ENCODE measurements around the gene PI4KA.
"Not testable (repeated sequence)": the region's sequence is repeated elsewhere in the genome, so short reads cannot be mapped to it uniquely, and the experiment has no call there.

PI4KA gene

DNA sequence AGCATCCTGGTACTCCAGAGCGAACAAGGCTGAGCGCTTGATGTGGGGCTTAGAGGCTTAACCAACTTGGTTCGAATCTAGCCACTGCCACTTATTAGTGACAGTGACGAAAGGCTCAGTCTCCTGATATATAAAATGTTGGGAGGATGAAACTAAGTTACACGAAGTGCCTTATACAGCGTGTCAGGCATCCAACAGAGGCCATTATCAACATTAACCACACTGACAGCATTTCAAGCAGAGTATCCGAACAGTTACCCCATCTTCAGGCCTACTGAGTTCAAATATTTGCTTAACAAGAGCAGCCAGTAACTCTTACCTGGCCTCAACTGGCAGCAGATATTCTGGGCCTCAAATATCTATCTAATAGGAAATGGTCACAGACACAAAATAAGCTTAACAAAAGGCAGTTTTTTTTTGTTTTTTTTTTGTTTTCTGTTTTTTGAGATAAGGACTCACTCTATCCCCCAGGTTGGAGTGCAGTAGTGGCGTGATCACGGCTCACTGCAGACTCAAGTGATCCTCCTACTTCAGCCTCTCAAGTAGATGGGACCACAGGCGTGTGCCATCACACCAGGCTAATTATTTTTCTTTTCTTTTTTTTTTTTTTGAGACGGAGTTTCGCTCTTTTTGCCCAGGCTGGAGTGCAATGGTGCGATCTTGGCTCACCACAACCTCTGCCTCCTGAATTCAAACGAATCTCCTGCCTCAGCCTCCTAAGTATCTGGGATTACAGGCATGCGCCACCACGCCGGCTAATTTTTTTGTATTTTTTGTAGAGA is 81.8 kb downstream of the PI4KA start:
- DNase-seq (ENCODE audit: low read depth) = no peak

DNA sequence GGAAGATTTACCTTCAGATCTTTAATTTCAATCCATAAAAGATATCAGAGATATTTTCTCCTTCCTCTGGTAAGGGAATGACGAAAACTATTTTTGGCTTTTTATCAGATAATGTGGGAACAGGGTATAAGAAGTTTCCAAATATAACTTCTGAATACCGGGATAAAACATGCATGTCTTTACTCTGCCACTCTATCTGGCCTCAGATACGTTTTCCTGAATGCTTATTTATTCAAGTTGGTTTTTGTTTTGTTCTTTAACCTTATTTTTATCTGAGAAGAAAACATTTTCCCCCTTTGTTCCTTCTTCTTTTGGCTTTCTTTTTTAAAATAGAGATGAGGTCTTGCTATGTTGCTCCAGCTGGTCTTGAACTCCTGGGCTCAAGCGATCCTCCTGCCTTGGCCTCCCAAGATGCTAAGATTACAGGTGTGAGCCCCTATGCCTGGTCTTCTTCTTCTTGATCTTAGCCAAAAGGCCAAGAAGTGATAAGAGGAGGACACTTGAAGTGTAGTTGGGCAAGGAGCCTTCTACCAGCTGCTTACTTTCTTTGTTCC is 83.2 kb downstream of the PI4KA start:
- DNase-seq (ENCODE audit: low read depth) = no peak

DNA sequence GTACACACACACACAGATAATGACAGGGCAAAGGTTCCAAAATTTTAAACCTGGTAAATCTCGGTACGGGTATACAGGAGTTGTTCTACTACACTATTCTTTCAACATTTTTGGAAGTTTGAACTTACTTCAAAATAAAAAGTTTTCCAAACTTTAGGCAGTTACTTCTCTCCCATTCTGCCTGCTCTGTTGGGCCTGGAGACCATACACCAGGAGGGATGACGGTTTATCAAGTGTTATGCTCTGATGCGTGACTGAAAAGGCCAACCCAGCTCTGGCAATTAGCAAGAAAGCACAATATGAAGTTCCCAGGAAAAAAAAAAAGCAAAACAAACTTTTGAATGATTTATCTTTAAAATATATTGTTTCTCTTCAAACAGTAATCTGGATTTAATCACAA is 83.7 kb downstream of the PI4KA start:
- no peak for DNase-seq (ENCODE audit: low read depth)

DNA sequence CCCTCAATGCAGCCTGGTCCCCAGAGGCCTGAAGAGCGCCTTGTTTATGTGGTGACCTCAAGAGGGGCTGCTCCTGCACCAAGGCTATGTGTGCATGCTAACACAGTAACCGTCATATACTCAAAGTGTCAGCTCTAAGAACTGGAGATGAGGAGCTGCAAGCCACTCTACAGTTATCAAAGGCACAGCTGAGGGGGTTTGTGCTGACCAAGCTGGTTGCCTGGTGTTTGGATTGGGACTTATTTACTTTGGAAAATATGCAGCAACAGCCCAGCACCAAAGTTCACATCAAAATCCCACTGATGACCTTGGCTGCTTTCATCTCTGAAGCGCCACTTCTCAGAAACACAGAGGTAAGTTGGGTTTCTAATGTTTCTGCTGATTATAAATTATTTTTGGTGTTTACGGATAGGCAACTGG is 84.8 kb downstream of the PI4KA start, which contains the start of gene SERPIND1:
Gene SERPIND1, plus strand, starts transcription at position 321 of the 420 bp plus-strand sequence. CDS start 5,200 bp downstream, outside the sequence.
- DNase-seq (ENCODE audit: low read depth) = no peak

DNA sequence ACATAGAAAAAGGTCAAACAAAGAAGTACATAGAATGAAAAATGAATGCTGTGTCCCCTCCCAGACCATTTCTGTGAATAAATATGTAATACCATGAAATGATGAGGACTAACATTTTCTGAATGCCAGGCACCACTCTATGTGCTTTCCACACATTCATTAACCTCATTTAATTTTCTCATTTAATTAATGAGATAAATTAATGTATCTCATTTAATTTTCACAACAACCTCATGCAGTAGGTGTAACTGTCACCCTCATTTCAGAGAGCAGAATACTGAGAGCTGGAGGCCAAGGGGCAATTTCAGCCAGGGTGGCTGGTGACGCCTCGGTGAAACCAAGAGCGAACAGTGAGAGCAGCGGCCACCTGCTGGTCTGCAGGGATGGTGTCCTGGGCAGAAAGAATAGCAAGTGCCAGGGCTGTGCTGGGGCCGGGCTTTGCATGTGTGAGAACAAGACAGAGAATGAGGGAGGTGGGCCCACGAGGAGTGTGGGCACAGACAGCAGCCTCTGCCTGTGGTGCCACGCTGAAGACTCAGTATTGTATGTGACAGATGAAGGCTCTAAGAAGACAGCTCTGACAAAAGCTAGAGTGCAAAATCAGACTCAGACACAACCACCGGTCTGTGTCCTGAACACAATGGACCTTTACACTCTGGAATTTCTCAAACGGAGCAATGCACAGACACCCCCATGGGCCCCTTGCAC is 86.5 kb downstream of the PI4KA start:
- DNase-seq (ENCODE audit: low read depth) = no peak

DNA sequence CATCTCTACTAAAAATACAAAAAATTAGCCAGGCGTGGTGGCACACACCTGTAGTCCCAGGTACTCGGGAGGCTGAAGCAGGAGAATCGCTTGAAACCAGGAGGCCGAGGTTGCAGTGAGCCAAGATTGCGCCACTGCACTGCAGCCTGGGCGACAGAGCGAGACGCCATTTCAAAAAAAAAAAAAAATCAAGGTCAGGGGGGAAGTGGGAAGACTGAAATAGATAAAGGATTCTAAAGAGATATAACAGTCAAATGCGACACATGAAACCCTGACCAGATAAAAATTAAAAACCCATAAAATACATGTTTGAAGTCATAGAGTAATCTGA is 89.2 kb downstream of the PI4KA start:
- DNase-seq (ENCODE audit: low read depth) = not testable (repeated sequence)

DNA sequence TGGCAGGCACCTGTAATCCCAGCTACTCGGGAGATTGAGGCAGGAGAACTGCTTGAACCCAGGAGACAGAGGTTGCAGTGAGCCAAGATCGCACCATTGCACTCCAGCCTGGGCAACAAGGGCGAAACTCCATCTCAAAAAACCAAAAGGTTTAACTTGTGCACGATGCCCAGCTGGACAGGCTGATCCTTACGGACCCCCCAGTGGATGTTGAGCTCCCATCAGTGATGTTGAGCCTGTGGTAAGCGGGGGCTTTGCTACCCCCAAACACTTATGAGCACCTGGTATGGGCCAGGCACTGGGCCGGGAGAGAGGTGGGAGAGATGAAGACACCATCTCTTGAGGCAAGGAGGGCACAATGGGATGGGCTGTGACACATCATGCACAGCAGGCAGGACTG is 92.1 kb downstream of the PI4KA start:
- no peak for DNase-seq (ENCODE audit: low read depth)

DNA sequence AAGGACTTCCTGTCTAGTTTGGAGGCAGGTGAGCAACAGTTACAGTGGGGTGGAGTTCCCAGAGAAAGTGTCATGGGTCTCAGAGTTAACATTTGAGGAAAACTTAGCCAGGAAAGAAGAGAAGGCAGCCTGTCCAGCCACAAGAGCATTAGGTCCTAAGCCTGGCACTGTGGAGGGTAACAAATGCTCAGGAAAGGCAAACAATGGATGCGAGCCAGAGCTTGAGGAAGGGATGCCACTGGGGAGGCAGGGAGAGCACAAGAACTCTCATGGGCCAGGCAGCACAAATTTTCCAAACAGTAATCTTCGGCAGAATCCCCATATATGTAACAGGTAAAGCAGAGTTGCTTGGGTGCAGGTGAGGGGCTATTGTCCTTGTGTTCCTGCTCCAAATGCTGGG is 92.7 kb downstream of the PI4KA start:
- DNase-seq (ENCODE audit: low read depth) = no peak

DNA sequence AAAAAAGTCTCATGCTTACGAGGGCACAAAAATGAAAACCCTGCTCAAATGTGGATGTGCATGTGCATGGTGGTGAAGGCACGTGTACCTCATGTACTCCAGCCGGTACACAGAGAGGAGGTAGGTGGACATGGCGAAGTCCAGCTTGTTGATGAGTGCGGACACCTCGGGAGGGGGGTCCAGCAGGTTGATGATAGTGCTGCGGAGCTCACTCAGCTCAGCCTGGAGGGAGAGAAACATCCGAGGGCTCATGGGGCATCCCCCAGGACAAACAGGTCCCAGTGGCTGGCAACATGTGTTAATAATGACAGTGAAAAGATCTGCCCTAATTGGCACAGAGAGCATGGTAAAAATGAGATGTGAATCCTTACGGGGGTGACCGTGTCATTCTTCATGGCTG is 93.9 kb downstream of the PI4KA start:
- DNase-seq (ENCODE audit: low read depth) = no peak

DNA sequence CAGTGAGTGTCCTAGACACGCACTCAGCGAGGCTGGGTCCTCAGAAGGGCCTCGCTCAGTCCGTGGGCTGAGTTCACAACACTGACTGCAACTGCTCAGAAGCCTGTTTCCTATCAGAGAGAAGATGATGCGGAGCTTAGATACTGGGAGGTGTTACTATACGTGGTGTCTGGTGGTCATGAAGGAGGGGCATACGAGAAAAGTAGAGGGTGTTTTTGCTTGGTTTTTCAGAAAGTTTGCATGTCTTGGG is 94.2 kb downstream of the PI4KA start:
- no peak for DNase-seq (ENCODE audit: low read depth)

DNA sequence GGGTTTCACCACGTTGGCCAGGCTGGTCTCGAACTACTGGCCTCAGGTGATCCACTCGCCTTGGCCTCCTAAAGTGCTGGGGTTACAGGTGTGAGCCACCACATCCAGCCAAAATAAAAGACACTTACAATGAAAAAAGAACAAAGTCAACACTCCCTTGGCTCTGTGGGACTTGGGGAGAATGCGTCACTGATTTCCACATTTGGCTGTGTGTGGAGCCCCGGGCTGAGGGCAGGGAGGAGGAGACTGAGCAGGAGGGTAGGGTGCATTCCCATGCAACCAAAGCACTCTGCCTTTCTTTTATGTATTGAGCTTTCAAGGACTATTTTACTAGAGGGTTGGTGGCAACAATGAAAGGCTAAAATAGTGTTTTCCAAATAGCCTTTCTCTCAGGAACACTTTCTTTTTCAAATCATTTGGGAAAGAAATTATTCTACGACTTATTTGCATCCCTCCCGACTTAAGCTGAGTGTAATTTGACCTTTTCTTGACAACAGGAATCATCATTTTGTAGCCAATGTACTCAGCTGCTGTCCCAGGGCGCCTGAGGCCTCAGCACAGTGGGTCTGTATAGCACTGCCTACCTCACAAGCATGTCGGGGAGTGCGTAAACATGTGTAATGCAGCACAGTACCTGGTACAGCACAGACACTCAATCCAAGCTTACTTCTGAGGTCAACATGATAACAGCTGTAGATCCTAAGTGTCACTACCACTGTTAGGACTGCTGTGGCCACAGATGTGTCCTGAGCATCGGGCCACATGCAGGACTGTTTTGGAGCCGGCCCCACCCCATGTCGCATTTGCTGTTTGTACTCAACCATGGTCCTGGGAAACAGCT is 94.8 kb downstream of the PI4KA start:
- no peak for DNase-seq (ENCODE audit: low read depth)

DNA sequence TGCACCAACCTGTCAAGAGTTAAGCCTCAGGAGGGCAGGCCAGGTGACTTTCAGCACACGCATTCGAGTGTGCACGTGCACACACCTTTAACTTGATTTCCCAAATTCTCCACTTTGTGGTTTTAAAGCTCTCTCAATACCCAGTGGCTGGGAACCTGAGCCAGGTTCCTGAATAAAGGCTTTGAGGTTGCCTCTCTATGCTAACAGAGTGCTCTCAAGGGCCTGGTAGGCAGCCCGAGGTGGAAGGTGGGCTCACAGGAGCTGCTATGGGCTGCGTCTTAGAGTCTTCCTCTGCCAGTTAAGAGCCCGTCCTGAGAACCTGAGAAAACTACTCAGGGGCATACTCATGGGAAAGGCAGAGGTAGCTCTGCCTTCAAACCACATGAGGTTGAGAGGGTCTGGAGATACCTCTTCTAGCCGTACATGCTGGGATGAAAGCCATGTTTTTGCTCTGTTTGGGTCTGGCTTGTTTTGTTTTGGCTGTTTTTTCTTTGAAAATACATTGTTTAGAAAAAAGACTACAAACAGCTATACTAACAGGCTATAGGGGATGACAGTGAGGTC is 96.3 kb downstream of the PI4KA start:
- no peak for DNase-seq (ENCODE audit: low read depth)

DNA sequence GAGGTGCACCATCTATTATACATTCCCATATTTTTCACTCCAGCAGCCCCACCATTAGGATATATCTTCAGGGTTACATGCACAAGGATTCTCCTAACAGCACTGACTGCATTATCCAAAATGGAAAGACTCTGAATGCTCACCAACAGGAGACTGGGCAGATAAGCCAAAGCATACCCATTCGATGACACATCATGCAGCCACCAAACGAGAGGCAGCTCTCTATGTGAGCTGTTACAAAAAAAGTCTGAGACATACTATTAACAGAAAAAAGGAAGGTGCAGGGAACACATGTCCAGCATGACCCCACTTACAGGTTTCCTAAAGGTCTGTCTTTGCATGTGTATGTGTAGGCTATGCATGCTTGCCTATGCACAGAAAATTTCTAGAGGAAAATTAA is 97.1 kb downstream of the PI4KA start:
- DNase-seq (ENCODE audit: low read depth) = no peak

DNA sequence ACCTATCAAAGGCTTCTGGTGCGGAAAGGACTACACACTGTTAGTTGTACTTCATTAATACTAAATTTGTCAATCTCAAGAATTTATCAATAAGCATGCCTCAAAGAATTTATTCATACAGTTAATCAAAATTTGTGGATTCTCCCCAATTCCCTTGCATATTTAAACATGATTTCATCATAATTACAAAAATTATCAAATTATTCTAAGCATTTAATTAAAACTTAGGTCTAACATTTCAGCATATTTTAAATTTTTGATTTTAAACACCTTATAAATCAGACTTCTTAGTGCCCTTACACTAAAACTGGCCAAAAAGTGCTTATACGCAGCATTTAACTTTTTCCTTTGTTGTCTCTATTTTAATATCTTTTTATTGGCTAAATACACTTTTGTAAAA is 98.5 kb downstream of the PI4KA start:
- no peak for DNase-seq (ENCODE audit: low read depth)

DNA sequence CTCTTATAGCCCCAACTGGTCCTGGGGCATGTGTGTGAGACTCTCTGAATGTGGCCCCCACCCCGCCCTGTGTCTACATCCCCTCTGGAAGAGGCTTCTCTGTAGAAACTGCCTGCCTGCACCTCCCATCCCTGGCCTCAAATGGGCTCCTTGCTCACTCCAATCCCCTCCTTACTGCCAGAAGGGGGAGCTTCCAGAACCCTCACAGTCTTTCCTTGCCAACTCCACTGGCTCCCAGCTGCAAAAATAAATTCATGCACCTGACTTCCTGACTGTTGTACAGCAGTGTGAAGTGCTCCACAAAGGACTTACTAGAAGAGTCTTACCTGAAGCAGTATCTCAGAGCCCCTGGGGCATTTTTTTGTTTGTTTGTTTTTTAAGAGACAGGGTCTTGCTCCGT is 99.9 kb downstream of the PI4KA start:
- DNase-seq (ENCODE audit: low read depth) = no peak

DNA sequence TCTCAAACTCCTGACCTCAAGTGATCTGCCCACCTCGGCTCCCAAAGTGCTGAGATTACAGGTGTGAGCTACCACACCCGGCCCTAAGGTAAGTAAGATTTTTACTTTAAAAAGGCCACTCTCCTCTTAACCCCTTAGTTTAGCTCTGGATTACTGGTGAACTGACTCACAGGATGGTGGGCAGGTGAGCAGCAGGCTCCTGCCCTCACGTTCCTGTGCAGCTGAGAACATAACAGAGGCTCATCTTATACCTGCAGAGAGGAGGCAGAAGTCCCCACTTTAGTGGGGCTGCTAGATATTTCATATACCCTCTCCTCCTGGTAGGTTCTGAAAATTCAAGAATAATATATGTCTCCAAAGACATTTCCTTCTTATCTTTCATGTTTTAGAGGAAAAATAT is 101.8 kb downstream of the PI4KA start:
- no peak for DNase-seq (ENCODE audit: low read depth)

DNA sequence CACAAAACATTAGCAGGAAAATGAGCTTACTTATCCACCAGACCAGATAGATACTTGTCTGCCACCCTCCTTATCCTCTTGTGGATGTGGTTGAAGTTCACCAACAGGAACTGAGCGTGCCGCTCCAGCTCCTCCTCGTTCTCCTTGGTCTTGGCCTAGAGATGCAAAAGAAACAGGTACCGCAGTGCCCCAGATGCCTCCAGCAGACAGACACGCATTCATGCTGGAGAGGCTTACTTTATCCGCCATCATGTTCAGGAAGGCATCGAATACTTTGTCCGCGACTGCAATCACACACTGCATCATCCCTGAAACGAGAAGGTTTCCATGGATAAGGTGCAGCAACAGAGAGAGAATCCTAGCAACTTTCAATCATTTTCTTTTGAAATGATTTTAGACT is 105.7 kb downstream of the PI4KA start:
- DNase-seq (ENCODE audit: low read depth) = no peak

DNA sequence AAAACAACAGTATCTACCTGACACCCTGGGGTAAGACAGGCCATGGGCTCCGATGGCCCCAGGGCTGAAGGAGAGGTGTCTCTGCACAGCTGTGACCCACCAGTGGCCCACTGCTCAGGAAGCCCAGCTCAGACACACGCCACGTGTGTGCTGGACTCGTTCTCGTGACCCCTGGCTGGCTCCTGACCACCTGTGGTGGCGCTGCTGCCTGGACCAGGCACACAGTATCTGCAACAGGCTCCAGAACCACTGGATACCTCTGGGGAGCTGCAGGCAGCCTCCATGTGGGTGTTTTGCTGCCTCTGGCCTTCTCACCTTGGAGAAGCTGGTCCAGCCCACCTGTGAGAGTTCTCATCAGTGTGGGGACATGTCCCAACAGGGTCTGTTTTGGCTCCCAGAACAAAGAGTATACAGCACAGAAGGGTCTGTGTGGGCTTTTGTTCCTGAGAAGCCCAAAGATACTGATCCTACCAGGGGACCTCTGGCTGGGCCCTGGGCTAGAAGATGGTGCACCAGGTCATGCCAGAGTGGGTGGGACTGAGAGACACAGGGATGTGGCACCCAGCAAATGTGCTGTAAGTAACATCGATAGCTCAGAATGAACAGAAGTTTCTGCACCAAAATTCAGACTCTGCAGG is 106.4 kb downstream of the PI4KA start:
- no peak for DNase-seq (ENCODE audit: low read depth)

DNA sequence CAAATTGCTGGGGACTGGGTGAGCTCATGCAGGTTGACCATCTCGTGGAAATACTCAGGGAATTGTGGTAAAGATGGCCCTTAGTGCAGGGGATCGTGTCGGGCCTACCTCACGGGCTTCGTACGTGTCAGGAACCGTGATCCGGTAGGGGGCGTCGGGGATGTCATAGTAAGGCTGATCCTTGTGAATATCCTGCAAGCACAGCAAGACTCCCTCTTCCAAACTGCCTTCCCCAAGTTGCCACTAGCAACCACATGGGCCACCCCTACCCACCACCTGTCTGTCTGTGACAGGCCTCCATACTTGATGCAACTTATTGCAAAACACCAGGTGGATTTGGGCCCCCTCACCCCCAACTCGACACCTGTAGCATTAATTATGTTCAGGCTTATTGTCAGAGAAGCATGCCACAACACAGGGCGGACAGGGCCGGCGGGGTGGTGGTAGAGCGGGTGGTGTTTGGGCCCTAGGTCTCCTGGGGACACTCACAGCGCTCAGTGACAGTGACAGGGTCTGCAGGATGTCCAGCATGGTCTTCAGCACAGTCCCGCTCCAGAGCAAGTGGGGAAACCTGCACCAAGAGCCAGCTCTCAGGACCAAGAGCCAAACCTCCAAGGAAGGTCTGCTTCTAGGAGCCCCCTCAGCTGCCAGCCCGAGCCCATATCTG is 107.3 kb downstream of the PI4KA start:
- no peak for DNase-seq (ENCODE audit: low read depth)

DNA sequence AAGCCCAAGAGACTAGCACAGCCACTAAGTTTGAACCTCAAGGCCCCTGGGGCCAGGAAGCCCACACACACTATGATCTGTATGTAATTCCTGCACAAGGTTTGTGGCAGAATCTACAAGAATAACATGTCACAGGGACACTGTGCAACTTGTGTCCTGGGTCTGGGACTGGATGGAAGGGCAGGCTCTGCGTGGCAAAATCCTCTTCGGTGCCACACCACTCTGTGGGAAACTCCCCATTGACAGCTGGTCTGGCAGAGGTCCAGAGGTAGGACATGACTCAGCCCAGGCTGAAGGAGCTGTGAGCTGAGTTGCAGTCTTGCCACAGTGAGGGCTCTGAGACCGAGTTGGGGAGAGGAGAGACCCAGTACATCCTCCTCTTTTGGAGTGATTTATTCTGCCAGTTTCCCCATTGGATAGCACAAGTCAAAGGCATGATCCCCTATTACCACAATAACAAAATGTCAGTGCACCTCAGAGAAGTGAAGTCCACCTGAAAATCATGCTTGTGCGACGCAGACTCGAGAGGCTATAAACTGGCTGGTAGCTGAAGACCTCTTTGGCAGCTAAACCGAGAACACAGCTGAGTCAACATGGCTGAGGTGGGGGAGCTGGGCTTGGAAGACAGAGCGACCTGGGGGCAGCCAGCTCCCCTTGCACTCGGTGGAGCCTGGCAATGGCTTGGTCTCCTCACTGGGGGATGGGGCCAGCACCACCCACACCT is 108.0 kb downstream of the PI4KA start:
- DNase-seq (ENCODE audit: low read depth) = no peak

DNA sequence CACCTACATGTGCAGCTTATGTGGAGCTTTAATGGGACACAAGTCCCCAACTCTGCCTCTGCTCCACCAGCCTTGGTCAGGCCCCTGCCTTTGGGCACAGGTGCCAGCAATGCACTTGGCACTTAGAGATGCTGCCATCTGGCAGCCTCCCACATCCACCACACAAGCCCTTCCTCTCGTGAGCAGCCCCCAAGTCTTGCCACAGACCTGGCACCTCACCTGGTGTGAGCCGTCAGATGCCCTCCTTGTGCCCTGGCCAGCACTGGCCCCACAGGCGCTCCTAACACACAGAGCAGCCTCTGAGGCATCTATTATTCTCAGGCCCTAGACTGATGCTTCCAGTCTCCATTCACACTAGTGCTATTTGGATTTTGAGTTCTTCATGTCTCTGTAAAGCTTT is 109.2 kb downstream of the PI4KA start:
- DNase-seq (ENCODE audit: low read depth) = no peak
